CD4-positive, alpha-beta T cell (primary cell): ENCODE data around the gene PRND. TPM values are rescaled to one million over a fixed set of nuclear protein-coding genes. Genes with fewer than 3 reads are reported as not detected.

ENCODE experiments used
- ATAC-seq: fragments of 200-7000 bp; cut with Tn5 transposase; one replicate; pipeline ENCODE4 v1.10.0; 2022; ENCODE audit warnings: mild to moderate bottlenecking; ENCODE audit not compliant: poor library complexity
- CTCF ChIA-PET: fragments of 350-600 bp; sonication (Branson Sonifier 250); formaldehyde crosslinking; loops from one replicate; lab custom pipeline; 2021; ENCODE audit warnings: antibody characterized with exemption, inconsistent platforms; lab: Charles Lee
- POLR2A ChIA-PET: fragments of 350-600 bp; sonication (Branson Sonifier 250); formaldehyde crosslinking; loops from one replicate; lab custom pipeline; 2021; ENCODE audit warnings: antibody characterized with exemption, inconsistent platforms; lab: Charles Lee
- DNase-seq, 14 experiments: peaks; one replicate each; pipeline ENCODE4 v3.0.0-alpha.2; 2013 to 2020; ENCODE audit warnings: mixed read lengths in 2 of 14
- H3K27ac ChIP-seq, 2 donors: one replicate each; pipeline versions ENCODE4 v1.5.1 to v1.7.0; 2013; ENCODE audit warnings: low read length in 2 of 2, low read depth in 1 of 2, mild to moderate bottlenecking in 1 of 2
- H3K27me3 ChIP-seq, 2 experiments: 1 replicate in 1 of 2; 2 replicates in 1 of 2; pipeline versions ENCODE4 v1.6.1 to v1.7.0; 2013; ENCODE audit warnings: low read length in 2 of 2, control low read depth in 1 of 2, mild to moderate bottlenecking in 1 of 2, moderate library complexity in 1 of 2; ENCODE audit not compliant: insufficient read depth in 2 of 2, control insufficient read depth in 1 of 2
- H3K36me3 ChIP-seq: one replicate; pipeline ENCODE4 v1.6.1; 2013; ENCODE audit warnings: low read length, control low read depth; ENCODE audit not compliant: insufficient read depth
- H3K4me1 ChIP-seq: one replicate; pipeline ENCODE4 v1.6.1; 2013; ENCODE audit warnings: low read length, control low read depth; ENCODE audit not compliant: insufficient read depth
- H3K4me3 ChIP-seq: one replicate; pipeline ENCODE4 v1.5.1; 2013; ENCODE audit warnings: mild to moderate bottlenecking, low read length, moderate library complexity
- H3K9me3 ChIP-seq, 2 experiments: 1 replicate in 1 of 2; 2 replicates in 1 of 2; pipeline versions ENCODE4 v1.6.1 to v1.7.0; 2013; ENCODE audit warnings: low read length in 2 of 2, mild to moderate bottlenecking in 2 of 2, control low read depth in 1 of 2, moderate library complexity in 1 of 2; ENCODE audit not compliant: control insufficient read depth in 1 of 2, insufficient read depth in 1 of 2
- H3K27ac Mint-ChIP-seq: one replicate; pipeline ENCODE4 v1.8.0; 2020; ENCODE audit warnings: mixed read lengths
- H3K27me3 Mint-ChIP-seq: one replicate; pipeline ENCODE4 v1.8.0; 2021; ENCODE audit warnings: mixed read lengths
- H3K36me3 Mint-ChIP-seq: one replicate; pipeline ENCODE4 v1.8.0; 2021; ENCODE audit warnings: low read depth, mixed read lengths
- H3K4me1 Mint-ChIP-seq: one replicate; pipeline ENCODE4 v1.8.0; 2021; ENCODE audit warnings: low read depth, mixed read lengths
- H3K4me3 Mint-ChIP-seq: one replicate; pipeline ENCODE4 v1.8.0; 2020; ENCODE audit warnings: mild to moderate bottlenecking, mixed read lengths
- H3K9me3 Mint-ChIP-seq: one replicate; pipeline ENCODE4 v1.8.0; 2020; ENCODE audit warnings: mixed read lengths
- intact Hi-C, 2 experiments: fragments of 100-400 bp; cut with DNase I in 1 of 2; cut with micrococcal nuclease in 1 of 2; formaldehyde crosslinking; loops; one replicate each; pipeline versions ENCODE4 v1.15.1 to v1.9.0; 2023 to 2025; cut with DNase I, micrococcal nuclease
- total RNA-seq, 174 experiments: library from RNA in 2 of 174; stranded (reverse) in 2 of 174; gene quantifications; one replicate each; pipeline ENCODE4 v1.2.3 and lab custom pipeline; 2021 to 2026
- TF ChIP-seq, protein P1 (sequence below): fragments of 200-600 bp; IDR thresholded peaks from one replicate; pipeline ENCODE4 v1.8.0; 2022; ENCODE audit warnings: antibody characterized with exemption, mild to moderate bottlenecking

Gene PRND
- total RNA-seq, 2 experiments from 2014 or later: not detected

DNA sequence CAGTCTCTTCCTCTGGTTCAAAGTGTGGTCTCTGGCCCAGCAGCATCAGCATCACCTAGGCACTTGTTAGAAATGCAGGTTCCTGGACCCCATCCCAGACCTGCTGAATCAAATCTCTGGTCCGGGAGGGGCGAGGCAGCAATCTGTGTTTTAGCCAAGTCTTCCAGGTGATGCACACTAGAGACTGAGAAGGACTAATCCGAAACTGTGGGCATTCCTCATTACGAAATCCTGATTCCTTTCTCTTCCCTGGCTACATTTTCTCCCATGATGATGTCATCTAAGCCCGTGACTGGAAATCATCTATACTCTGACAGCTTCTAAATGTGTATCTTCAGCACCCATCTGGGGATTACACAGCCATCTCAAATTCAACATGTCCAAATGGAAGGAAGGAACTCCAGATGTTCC lies 39.7 kb upstream of the PRND start:
- CTCF ChIA-PET: no interaction called here
- TF ChIP-seq, protein P1, sequence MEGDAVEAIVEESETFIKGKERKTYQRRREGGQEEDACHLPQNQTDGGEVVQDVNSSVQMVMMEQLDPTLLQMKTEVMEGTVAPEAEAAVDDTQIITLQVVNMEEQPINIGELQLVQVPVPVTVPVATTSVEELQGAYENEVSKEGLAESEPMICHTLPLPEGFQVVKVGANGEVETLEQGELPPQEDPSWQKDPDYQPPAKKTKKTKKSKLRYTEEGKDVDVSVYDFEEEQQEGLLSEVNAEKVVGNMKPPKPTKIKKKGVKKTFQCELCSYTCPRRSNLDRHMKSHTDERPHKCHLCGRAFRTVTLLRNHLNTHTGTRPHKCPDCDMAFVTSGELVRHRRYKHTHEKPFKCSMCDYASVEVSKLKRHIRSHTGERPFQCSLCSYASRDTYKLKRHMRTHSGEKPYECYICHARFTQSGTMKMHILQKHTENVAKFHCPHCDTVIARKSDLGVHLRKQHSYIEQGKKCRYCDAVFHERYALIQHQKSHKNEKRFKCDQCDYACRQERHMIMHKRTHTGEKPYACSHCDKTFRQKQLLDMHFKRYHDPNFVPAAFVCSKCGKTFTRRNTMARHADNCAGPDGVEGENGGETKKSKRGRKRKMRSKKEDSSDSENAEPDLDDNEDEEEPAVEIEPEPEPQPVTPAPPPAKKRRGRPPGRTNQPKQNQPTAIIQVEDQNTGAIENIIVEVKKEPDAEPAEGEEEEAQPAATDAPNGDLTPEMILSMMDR: no peak
- H3K9me3 Mint-ChIP-seq: no peaks in the 10 kb centered on the region

DNA sequence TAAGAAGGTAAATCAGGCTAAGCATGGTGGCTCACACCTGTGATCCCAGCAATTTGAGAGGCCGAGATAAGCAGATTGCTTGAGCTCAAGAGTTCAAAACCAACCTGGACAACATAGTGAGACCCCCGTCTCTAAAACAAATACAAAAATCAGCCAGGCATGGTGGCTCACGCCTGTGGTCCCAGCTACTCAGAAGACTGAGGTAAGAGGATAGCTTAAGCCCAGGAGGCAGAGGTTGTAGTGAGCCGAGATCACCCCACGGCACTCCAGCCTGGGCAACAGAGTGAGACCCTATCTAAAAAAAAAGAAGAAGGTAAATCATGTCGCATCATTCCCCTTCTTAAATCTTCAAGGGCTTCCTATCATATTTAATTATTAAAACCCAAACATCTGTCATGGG lies 39.0 kb upstream of the PRND start:
- H3K36me3 ChIP-seq: no peaks in the 10 kb centered on the region
- POLR2A ChIA-PET: no interaction called here
- Mint-ChIP-seq H3K36me3 (no peaks in the 10 kb centered on the region), H3K4me1 (peaks cover 35% of the 10 kb centered on the region), H3K9me3 (no peaks in the 10 kb centered on the region), H3K27me3 (no peaks in the 10 kb centered on the region), H3K27ac (peak overlapping the region; percentile 92), H3K4me3 (no peak overlapping the region)
- peaks cover 42% of the 10 kb centered on the region for H3K4me1 ChIP-seq
- CTCF ChIA-PET: no interaction called here
- H3K4me3 ChIP-seq: no peak overlapping the region
- no peak for DNase-seq
- no peak for ATAC-seq
- H3K27ac ChIP-seq: no peak overlapping the region
- TF ChIP-seq, protein P1: no peak
- H3K27me3 ChIP-seq: no peaks in the 10 kb centered on the region
- H3K9me3 ChIP-seq: no peaks in the 10 kb centered on the region
- intact Hi-C loops: no loop called here

More for the DNA sequence above, 39.7 kb upstream of the PRND start:
- intact Hi-C loops: no loop called here
- POLR2A ChIA-PET: no interaction called here
- no peaks in the 10 kb centered on the region for H3K36me3 Mint-ChIP-seq
- Histone ChIP-seq H3K4me1 (peaks cover 37% of the 10 kb centered on the region), H3K36me3 (no peaks in the 10 kb centered on the region), H3K27me3 (no peaks in the 10 kb centered on the region), H3K4me3 (no peak overlapping the region), H3K9me3 (no peaks in the 10 kb centered on the region), H3K27ac (no peak overlapping the region)
- H3K27me3 Mint-ChIP-seq: no peaks in the 10 kb centered on the region
- H3K4me3 Mint-ChIP-seq: no peak overlapping the region
- H3K4me1 Mint-ChIP-seq: peaks cover 30% of the 10 kb centered on the region
- ATAC-seq (no peak), DNase-seq (no peak)
- peak overlapping the region; percentile 92 for H3K27ac Mint-ChIP-seq

DNA sequence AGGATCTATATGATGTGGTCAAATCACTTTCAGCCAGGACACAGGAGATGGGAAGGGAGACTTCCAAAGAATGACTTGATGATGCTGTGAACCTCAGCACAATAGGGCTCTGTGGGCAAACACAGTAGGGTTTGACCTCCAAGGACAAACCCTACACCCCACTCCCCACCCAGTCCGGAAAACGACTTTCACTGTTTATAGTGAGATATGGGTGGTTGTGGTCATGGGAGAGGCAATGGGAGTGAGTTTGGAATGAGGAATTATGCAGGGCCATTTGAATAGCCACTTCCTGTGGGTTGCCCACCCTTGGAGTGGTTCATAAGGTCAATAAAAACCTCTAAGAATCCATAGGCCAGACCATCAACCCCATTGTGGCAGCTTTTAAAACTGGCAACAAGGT lies 38.4 kb upstream of the PRND start:
- no peaks in the 10 kb centered on the region for H3K9me3 ChIP-seq
- intact Hi-C loops: no loop called here
- peaks cover 45% of the 10 kb centered on the region for H3K4me1 ChIP-seq
- no peaks in the 10 kb centered on the region for H3K36me3 ChIP-seq
- H3K4me3 ChIP-seq: no peak overlapping the region
- Mint-ChIP-seq H3K4me1 (peaks cover 41% of the 10 kb centered on the region), H3K27ac (peak overlapping the region; percentile 92), H3K9me3 (no peaks in the 10 kb centered on the region), H3K27me3 (no peaks in the 10 kb centered on the region), H3K36me3 (no peaks in the 10 kb centered on the region), H3K4me3 (peak overlapping the region; percentile 30)
- TF ChIP-seq, protein P1: no peak
- no peak for ATAC-seq
- DNase-seq: no peak
- H3K27ac ChIP-seq: peak overlapping the region in 1 of 2 donors; percentile 69
- no peaks in the 10 kb centered on the region for H3K27me3 ChIP-seq
- CTCF ChIA-PET: interaction anchor here (1.1 kb wide), 1 partner anchor 37 kb away, joined by 5 read pairs; no protein-coding TSS in a partner anchor
- POLR2A ChIA-PET: interaction anchor here (0.9 kb wide), 1 partner anchor 129 kb away, joined by 3 read pairs; no protein-coding TSS in a partner anchor
